GM21786 (cell line): ENCODE data around the gene FMOD.
A peak's percentile ranks its signal among the peaks of the same experiment; 100 is the strongest.

Experiments
- ATAC-seq: cut with Tn5 transposase; IDR thresholded peaks from one replicate; pipeline ENCODE4 v1.9.1; 2021; ENCODE audit not compliant: unreplicated experiment

Gene FMOD

GRCh38 chr1:203361945-203362719, 11.2 kb upstream of the FMOD start:
- ATAC-seq = no peak

- ATAC-seq = no peak
Measured at GRCh38 chr1:203360547-203361185, 9.7 kb upstream of the FMOD start.

GRCh38 chr1:203359010-203359571, 8.2 kb upstream of the FMOD start:
- ATAC-seq = no peak

GRCh38 chr1:203354246-203354645, 3.3 kb upstream of the FMOD start:
- ATAC-seq = no peak

- ATAC-seq = no peak
Measured at GRCh38 chr1:203353486-203353885, 2.6 kb upstream of the FMOD start.

GRCh38 chr1:203349773-203350524, 973 bp downstream of the FMOD start:
- ATAC-seq = no peak

GRCh38 chr1:203349166-203349565, 1.8 kb downstream of the FMOD start:
- no peak for ATAC-seq

- no peak for ATAC-seq
Measured at GRCh38 chr1:203346769-203347102, 4.2 kb downstream of the FMOD start.

- no peak for ATAC-seq
Measured at GRCh38 chr1:203346060-203346768, 4.7 kb downstream of the FMOD start.

GRCh38 chr1:203343956-203344754, 6.8 kb downstream of the FMOD start:
- no peak for ATAC-seq

GRCh38 chr1:203342192-203342940, 8.6 kb downstream of the FMOD start:
- no peak for ATAC-seq

GRCh38 chr1:203340112-203340790, 10.7 kb downstream of the FMOD start:
- no peak for ATAC-seq

- ATAC-seq = no peak
Measured at GRCh38 chr1:203338335-203339036, 12.4 kb downstream of the FMOD start.

- ATAC-seq = no peak
Measured at GRCh38 chr1:203336097-203336496, 14.8 kb downstream of the FMOD start.

GRCh38 chr1:203335503-203335902, 15.4 kb downstream of the FMOD start:
- no peak for ATAC-seq

GRCh38 chr1:203331224-203331623, 19.7 kb downstream of the FMOD start:
- ATAC-seq = no peak

GRCh38 chr1:203328714-203329122, 22.2 kb downstream of the FMOD start:
- ATAC-seq = no peak

- peak; percentile 22 for ATAC-seq
Measured at GRCh38 chr1:203327684-203328457, 23.1 kb downstream of the FMOD start.
